Tibial nerve (tissue), 4 donors: ENCODE results near the gene NOX3.

Experiments
- CTCF ChIP-seq, 5 experiments: fragments of 200-600 bp in 3 of 5; fragments of 450-650 bp in 2 of 5; sonication (generic) in 3 of 5; IDR thresholded peaks; one replicate each; pipeline ENCODE4 v1.5.1; 2016 to 2019; ENCODE audit warnings: antibody characterized with exemption in 5 of 5, mild to moderate bottlenecking in 3 of 5, moderate library complexity in 2 of 5
- EP300 ChIP-seq, 2 donors: sonication (generic); formaldehyde crosslinking; IDR thresholded peaks; one replicate each; pipeline ENCODE4 v1.6.1; 2017; ENCODE audit warnings: antibody characterized with exemption in 2 of 2, mild to moderate bottlenecking in 1 of 2
- POLR2A ChIP-seq, 2 donors: fragments of 450-650 bp; IDR thresholded peaks; one replicate each; pipeline ENCODE4 v1.6.1; 2017; ENCODE audit warnings: antibody characterized with exemption in 2 of 2, mild to moderate bottlenecking in 2 of 2, moderate library complexity in 2 of 2

- TF ChIP-seq CTCF (IDR thresholded peaks at IDR 0.05): no peak
- TF ChIP-seq POLR2A (IDR thresholded peaks at IDR 0.05): no peak
- TF ChIP-seq EP300 (IDR thresholded peaks at IDR 0.05): no peak
Measured at GRCh38 chr6:155412335-155412734, 43.3 kb downstream of the NOX3 start.
